Measurements from ENCODE around the gene ZNF862. TPM values are rescaled to one million over a fixed set of nuclear protein-coding genes. Genes with fewer than 3 reads are reported as not detected.
A peak's percentile ranks its signal among the peaks of the same experiment; 100 is the strongest.

ZNF862 gene
- total and polyA plus RNA-seq, 2 of the 13 experiments (the other 11 are each of a cell fraction or from before 2014, with no cell fraction given), result 0.89 to 2.0 TPM

GRCh38 chr7:149819141-149819960 lies 18.8 kb upstream of the ZNF862 start:
- intact Hi-C loops (cut with micrococcal nuclease; ENCODE audit: unreplicated experiment), result no loop called here
- H3K9ac ChIP-seq (ENCODE audit: insufficient read depth, low read depth, low read length), result no peak overlapping the region
- H3K27ac ChIP-seq (ENCODE audit: extremely low read length, insufficient read depth, low read length), result no peak overlapping the region
- CTCF ChIA-PET (ENCODE audit: low intra/inter-chr PET ratio, low total read pairs), result no interaction called here
- no peaks in the 10 kb centered on the region for H3K36me3 ChIP-seq (replicated peaks in 1 of 2; ENCODE audit: control insufficient read depth in 1 of 2, insufficient read depth in 2 of 2, low read length in 2 of 2)
- TF ChIP-seq HNRNPL (IDR thresholded peaks at IDR 0.05; ENCODE audit: low read depth, low read length) (0 out of 2 replicates have a peak, but pooled peaks have one; percentile 27), HMG20A (CRISPR knock-in tag; IDR thresholded peaks at IDR 0.05; ENCODE audit: borderline replicate concordance) (no peak)
- POLR2A ChIA-PET, result no interaction called here
- no peak overlapping the region for H3K4me2 ChIP-seq (ENCODE audit: low read depth, low read length)
- H4K20me1 ChIP-seq (ENCODE audit: insufficient read depth, low read length), result no peaks in the 10 kb centered on the region
- no peak for DNase-seq (ENCODE audit: low spot score)
- no peak overlapping the region for H2AFZ ChIP-seq (ENCODE audit: low read length)
- no peaks in the 10 kb centered on the region for H3K79me2 ChIP-seq (ENCODE audit: insufficient read depth, low read length)
- H3K9me3 ChIP-seq (ENCODE audit: low read length), result no peaks in the 10 kb centered on the region
- peaks cover 32% of the 10 kb centered on the region for H3K4me1 ChIP-seq (ENCODE audit: insufficient read depth, low read length)
- in situ Hi-C loops (cut with HindIII; ENCODE audit: extremely low pct_ligation_motif_present, low pct_unique_long_range_greater_than_20kb), result no loop called here
- BruUV-seq (replicated peaks), result no TSS peak
- no peak for FAIRE-seq
- no peak for ATAC-seq
- no peak overlapping the region for H3K4me3 ChIP-seq (replicated peaks in 1 of 3; ENCODE audit: insufficient read depth in 1 of 3, low read depth in 2 of 3, low read length in 3 of 3)
- 53% methylated on average over 3 of the region's 28 CpGs for WGBS (ENCODE audit: low lambda C conversion rate)
- H3K27me3 ChIP-seq (ENCODE audit: control insufficient read depth in 1 of 2, insufficient read depth in 2 of 2, low read length in 2 of 2), result peaks cover 3% of the 10 kb centered on the region in 2 experiments; a peak in 2 of 5 replicates

GRCh38 chr7:149819961-149820340 lies 18.2 kb upstream of the ZNF862 start:
- no peaks in the 10 kb centered on the region for H3K79me2 ChIP-seq (ENCODE audit: insufficient read depth, low read length)
- H3K9me3 ChIP-seq (ENCODE audit: low read length), result no peaks in the 10 kb centered on the region
- no peaks in the 10 kb centered on the region for H4K20me1 ChIP-seq (ENCODE audit: insufficient read depth, low read length)
- CTCF ChIA-PET (ENCODE audit: low intra/inter-chr PET ratio, low total read pairs), result no interaction called here
- no peak overlapping the region for H3K4me2 ChIP-seq (ENCODE audit: low read depth, low read length)
- no peak overlapping the region for H3K9ac ChIP-seq (ENCODE audit: insufficient read depth, low read depth, low read length)
- peaks cover 3% of the 10 kb centered on the region in 2 experiments; a peak in 2 of 5 replicates for H3K27me3 ChIP-seq (ENCODE audit: control insufficient read depth in 1 of 2, insufficient read depth in 2 of 2, low read length in 2 of 2)
- no peak overlapping the region for H3K27ac ChIP-seq (ENCODE audit: extremely low read length, insufficient read depth, low read length)
- in situ Hi-C loops (cut with HindIII; ENCODE audit: extremely low pct_ligation_motif_present, low pct_unique_long_range_greater_than_20kb), result no loop called here
- H3K36me3 ChIP-seq (replicated peaks in 1 of 2; ENCODE audit: control insufficient read depth in 1 of 2, insufficient read depth in 2 of 2, low read length in 2 of 2), result no peaks in the 10 kb centered on the region
- H2AFZ ChIP-seq (ENCODE audit: low read length), result no peak overlapping the region
- intact Hi-C loops (cut with micrococcal nuclease; ENCODE audit: unreplicated experiment), result no loop called here
- no TSS peak for BruUV-seq (replicated peaks)
- H3K4me3 ChIP-seq (replicated peaks in 1 of 3; ENCODE audit: insufficient read depth in 1 of 3, low read depth in 2 of 3, low read length in 3 of 3), result no peak overlapping the region
- POLR2A ChIA-PET, result no interaction called here
- no peak for ATAC-seq
- no peak for FAIRE-seq
- 43% methylated on average over 4 of the region's 7 CpGs for WGBS (ENCODE audit: low lambda C conversion rate)
- peaks cover 26% of the 10 kb centered on the region for H3K4me1 ChIP-seq (ENCODE audit: insufficient read depth, low read length)
- no peak for DNase-seq (ENCODE audit: low spot score)
- TF ChIP-seq SP5 (CRISPR knock-in tag; IDR thresholded peaks at IDR 0.05; ENCODE audit: borderline replicate concordance, low read depth), result no peak
- TF ChIP-seq U2AF1 (optimal IDR thresholded peaks at IDR 0.05; ENCODE audit: low read depth, low read length), result no peak
- TF ChIP-seq ZNF616 (CRISPR knock-in tag; IDR thresholded peaks at IDR 0.05; ENCODE audit: low read depth), result no peak
- no peak for TF ChIP-seq PHF8 (CRISPR knock-in tag; IDR thresholded peaks at IDR 0.05)
- TF ChIP-seq TCF7L2 (IDR thresholded peaks at IDR 0.05; ENCODE audit: low read depth, low read length), result no peak
- no peak for TF ChIP-seq CHD4 (IDR thresholded peaks at IDR 0.05; ENCODE audit: borderline replicate concordance, low read length)
- no peak for TF ChIP-seq SATB2 (CRISPR knock-in tag; IDR thresholded peaks at IDR 0.05)
- TF ChIP-seq, protein P1, sequence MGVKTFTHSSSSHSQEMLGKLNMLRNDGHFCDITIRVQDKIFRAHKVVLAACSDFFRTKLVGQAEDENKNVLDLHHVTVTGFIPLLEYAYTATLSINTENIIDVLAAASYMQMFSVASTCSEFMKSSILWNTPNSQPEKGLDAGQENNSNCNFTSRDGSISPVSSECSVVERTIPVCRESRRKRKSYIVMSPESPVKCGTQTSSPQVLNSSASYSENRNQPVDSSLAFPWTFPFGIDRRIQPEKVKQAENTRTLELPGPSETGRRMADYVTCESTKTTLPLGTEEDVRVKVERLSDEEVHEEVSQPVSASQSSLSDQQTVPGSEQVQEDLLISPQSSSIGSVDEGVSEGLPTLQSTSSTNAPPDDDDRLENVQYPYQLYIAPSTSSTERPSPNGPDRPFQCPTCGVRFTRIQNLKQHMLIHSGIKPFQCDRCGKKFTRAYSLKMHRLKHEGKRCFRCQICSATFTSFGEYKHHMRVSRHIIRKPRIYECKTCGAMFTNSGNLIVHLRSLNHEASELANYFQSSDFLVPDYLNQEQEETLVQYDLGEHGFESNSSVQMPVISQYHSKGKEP (CRISPR knock-in tag; IDR thresholded peaks at IDR 0.05), result no peak
- TF ChIP-seq, protein P2, sequence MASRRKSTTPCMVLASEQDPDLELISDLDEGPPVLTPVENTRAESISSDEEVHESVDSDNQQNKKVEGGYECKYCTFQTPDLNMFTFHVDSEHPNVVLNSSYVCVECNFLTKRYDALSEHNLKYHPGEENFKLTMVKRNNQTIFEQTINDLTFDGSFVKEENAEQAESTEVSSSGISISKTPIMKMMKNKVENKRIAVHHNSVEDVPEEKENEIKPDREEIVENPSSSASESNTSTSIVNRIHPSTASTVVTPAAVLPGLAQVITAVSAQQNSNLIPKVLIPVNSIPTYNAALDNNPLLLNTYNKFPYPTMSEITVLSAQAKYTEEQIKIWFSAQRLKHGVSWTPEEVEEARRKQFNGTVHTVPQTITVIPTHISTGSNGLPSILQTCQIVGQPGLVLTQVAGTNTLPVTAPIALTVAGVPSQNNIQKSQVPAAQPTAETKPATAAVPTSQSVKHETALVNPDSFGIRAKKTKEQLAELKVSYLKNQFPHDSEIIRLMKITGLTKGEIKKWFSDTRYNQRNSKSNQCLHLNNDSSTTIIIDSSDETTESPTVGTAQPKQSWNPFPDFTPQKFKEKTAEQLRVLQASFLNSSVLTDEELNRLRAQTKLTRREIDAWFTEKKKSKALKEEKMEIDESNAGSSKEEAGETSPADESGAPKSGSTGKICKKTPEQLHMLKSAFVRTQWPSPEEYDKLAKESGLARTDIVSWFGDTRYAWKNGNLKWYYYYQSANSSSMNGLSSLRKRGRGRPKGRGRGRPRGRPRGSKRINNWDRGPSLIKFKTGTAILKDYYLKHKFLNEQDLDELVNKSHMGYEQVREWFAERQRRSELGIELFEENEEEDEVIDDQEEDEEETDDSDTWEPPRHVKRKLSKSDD (CRISPR knock-in tag; IDR thresholded peaks at IDR 0.05; ENCODE audit: low read depth), result no peak
- no peak for TF ChIP-seq ZNF652 (CRISPR knock-in tag; IDR thresholded peaks at IDR 0.05; ENCODE audit: borderline replicate concordance, low read depth)
- TF ChIP-seq ZNF619 (CRISPR knock-in tag; IDR thresholded peaks at IDR 0.05), result no peak
- no peak for TF ChIP-seq RXRA (CRISPR knock-in tag; IDR thresholded peaks at IDR 0.05)
